DMS53 treated with DMSO at 0.1 percent for 48 hours (cell line): ENCODE results near the gene DGKZ.

Source experiments
- DNase-seq: peaks from one replicate; lab custom pipeline; 2025; ENCODE audit not compliant: unreplicated experiment; lab: John Stamatoyannopoulos, UW

Gene DGKZ

GRCh38 chr11:46345881-46346484, 1.3 kb upstream of the DGKZ start:
- no peak for DNase-seq

GRCh38 chr11:46347637-46348311, 511 bp downstream of the DGKZ start:
- no peak for DNase-seq

- DNase-seq = no peak
Measured at GRCh38 chr11:46348566-46349401, 1.5 kb downstream of the DGKZ start.

- no peak for DNase-seq
Measured at GRCh38 chr11:46350695-46351094, 3.4 kb downstream of the DGKZ start.

- no peak for DNase-seq
Measured at GRCh38 chr11:46351148-46351547, 3.9 kb downstream of the DGKZ start.

GRCh38 chr11:46351606-46352005, 4.3 kb downstream of the DGKZ start:
- no peak for DNase-seq

- no peak for DNase-seq
Measured at GRCh38 chr11:46352063-46352841, 5.0 kb downstream of the DGKZ start.

GRCh38 chr11:46353698-46354097, 6.4 kb downstream of the DGKZ start:
- DNase-seq = no peak

GRCh38 chr11:46356924-46357482, 9.7 kb downstream of the DGKZ start:
- no peak for DNase-seq

GRCh38 chr11:46357483-46357936, 10.2 kb downstream of the DGKZ start:
- no peak for DNase-seq

- DNase-seq = no peak
Measured at GRCh38 chr11:46359953-46360352, 12.7 kb downstream of the DGKZ start.

GRCh38 chr11:46360878-46361277, 13.6 kb downstream of the DGKZ start:
- DNase-seq = no peak

GRCh38 chr11:46361283-46362155, 14.3 kb downstream of the DGKZ start:
- DNase-seq = no peak

GRCh38 chr11:46362156-46363030, 15.1 kb downstream of the DGKZ start:
- DNase-seq = no peak

GRCh38 chr11:46363031-46363407, 15.8 kb downstream of the DGKZ start:
- DNase-seq = peak; percentile 43

- DNase-seq = peak; percentile 14
Measured at GRCh38 chr11:46363455-46364005, 16.3 kb downstream of the DGKZ start.

GRCh38 chr11:46364056-46364455, 16.8 kb downstream of the DGKZ start:
- no peak for DNase-seq

GRCh38 chr11:46364791-46365190, 17.5 kb downstream of the DGKZ start:
- no peak for DNase-seq

GRCh38 chr11:46366260-46366659, 19.0 kb downstream of the DGKZ start:
- DNase-seq = no peak
